ENCODE results near the gene SPO11. TPM values are rescaled to one million over a fixed set of nuclear protein-coding genes. Genes with fewer than 3 reads are reported as not detected.
A peak's percentile ranks its signal among the peaks of the same experiment; 100 is the strongest.

Gene SPO11
- total and polyA plus RNA-seq, 9 of the 15 experiments (the other 6 are each of a cell fraction or from before 2014, with no cell fraction given): not detected

DNA sequence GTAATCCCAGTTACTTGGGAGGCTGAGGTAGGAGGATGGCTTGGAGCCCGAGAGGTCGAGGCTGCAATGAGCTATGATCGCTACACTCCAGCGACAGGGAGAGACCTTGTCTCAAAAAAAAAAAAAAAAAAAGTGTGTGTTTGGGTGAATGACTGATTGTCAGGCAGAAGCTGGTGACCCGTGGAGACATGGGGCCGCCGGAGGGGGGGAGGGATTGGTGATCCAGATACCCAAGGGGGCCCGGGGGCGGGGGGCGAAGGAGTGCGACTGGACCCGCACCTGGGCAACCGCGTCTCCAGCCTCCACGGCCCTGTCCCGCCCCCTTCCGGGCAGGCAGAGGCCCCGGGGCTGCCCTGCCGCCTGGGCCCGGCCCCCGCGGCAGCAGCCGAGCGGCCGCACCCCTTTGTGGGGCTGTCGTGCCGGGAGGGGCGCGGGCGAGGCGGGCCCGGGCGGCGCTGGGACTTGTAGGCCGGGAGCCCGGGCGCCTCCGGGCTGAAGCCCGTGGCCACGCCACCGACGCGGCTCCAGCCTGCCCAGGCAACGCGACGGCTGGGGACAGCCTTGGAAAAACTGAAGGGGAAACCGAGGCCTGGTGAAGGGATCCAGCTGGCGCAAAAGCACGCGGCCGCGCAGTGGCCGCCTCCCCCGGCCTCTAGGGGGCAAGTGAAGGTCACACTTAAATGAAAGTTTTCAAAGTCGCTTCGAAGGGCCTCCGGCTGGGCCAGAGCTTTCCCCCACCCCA lies 59.5 kb downstream of the SPO11 start (continued):
- TF ChIP-seq, protein P1, sequence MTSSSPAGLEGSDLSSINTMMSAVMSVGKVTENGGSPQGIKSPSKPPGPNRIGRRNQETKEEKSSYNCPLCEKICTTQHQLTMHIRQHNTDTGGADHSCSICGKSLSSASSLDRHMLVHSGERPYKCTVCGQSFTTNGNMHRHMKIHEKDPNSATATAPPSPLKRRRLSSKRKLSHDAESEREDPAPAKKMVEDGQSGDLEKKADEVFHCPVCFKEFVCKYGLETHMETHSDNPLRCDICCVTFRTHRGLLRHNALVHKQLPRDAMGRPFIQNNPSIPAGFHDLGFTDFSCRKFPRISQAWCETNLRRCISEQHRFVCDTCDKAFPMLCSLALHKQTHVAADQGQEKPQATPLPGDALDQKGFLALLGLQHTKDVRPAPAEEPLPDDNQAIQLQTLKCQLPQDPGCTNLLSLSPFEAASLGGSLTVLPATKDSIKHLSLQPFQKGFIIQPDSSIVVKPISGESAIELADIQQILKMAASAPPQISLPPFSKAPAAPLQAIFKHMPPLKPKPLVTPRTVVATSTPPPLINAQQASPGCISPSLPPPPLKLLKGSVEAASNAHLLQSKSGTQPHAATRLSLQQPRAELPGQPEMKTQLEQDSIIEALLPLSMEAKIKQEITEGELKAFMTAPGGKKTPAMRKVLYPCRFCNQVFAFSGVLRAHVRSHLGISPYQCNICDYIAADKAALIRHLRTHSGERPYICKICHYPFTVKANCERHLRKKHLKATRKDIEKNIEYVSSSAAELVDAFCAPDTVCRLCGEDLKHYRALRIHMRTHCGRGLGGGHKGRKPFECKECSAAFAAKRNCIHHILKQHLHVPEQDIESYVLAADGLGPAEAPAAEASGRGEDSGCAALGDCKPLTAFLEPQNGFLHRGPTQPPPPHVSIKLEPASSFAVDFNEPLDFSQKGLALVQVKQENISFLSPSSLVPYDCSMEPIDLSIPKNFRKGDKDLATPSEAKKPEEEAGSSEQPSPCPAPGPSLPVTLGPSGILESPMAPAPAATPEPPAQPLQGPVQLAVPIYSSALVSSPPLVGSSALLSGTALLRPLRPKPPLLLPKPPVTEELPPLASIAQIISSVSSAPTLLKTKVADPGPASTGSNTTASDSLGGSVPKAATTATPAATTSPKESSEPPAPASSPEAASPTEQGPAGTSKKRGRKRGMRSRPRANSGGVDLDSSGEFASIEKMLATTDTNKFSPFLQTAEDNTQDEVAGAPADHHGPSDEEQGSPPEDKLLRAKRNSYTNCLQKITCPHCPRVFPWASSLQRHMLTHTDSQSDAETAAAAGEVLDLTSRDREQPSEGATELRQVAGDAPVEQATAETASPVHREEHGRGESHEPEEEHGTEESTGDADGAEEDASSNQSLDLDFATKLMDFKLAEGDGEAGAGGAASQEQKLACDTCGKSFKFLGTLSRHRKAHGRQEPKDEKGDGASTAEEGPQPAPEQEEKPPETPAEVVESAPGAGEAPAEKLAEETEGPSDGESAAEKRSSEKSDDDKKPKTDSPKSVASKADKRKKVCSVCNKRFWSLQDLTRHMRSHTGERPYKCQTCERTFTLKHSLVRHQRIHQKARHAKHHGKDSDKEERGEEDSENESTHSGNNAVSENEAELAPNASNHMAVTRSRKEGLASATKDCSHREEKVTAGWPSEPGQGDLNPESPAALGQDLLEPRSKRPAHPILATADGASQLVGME (CRISPR knock-in tag; IDR thresholded peaks at IDR 0.05): no peak
- no peak for TF ChIP-seq KDM4B (IDR thresholded peaks at IDR 0.05; ENCODE audit: borderline replicate concordance in 2 of 2, low read depth in 1 of 2)
- no peak for TF ChIP-seq GATA2 (CRISPR knock-in tag; IDR thresholded peaks at IDR 0.05)
- no peak for TF ChIP-seq BACH1 (tag; IDR thresholded peaks at IDR 0.05)
- TF ChIP-seq SREBF1 (IDR thresholded peaks at IDR 0.05; ENCODE audit: borderline replicate concordance, low read depth, low read length): no peak
- TF ChIP-seq SIX5 (IDR thresholded peaks at IDR 0.05; ENCODE audit: borderline replicate concordance in 1 of 2, insufficient read depth in 1 of 2, low read depth in 1 of 2, low read length in 2 of 2): peak in 1 of 2 experiments; percentile 29; a peak in 1 of 4 replicates
- TF ChIP-seq, protein P2, sequence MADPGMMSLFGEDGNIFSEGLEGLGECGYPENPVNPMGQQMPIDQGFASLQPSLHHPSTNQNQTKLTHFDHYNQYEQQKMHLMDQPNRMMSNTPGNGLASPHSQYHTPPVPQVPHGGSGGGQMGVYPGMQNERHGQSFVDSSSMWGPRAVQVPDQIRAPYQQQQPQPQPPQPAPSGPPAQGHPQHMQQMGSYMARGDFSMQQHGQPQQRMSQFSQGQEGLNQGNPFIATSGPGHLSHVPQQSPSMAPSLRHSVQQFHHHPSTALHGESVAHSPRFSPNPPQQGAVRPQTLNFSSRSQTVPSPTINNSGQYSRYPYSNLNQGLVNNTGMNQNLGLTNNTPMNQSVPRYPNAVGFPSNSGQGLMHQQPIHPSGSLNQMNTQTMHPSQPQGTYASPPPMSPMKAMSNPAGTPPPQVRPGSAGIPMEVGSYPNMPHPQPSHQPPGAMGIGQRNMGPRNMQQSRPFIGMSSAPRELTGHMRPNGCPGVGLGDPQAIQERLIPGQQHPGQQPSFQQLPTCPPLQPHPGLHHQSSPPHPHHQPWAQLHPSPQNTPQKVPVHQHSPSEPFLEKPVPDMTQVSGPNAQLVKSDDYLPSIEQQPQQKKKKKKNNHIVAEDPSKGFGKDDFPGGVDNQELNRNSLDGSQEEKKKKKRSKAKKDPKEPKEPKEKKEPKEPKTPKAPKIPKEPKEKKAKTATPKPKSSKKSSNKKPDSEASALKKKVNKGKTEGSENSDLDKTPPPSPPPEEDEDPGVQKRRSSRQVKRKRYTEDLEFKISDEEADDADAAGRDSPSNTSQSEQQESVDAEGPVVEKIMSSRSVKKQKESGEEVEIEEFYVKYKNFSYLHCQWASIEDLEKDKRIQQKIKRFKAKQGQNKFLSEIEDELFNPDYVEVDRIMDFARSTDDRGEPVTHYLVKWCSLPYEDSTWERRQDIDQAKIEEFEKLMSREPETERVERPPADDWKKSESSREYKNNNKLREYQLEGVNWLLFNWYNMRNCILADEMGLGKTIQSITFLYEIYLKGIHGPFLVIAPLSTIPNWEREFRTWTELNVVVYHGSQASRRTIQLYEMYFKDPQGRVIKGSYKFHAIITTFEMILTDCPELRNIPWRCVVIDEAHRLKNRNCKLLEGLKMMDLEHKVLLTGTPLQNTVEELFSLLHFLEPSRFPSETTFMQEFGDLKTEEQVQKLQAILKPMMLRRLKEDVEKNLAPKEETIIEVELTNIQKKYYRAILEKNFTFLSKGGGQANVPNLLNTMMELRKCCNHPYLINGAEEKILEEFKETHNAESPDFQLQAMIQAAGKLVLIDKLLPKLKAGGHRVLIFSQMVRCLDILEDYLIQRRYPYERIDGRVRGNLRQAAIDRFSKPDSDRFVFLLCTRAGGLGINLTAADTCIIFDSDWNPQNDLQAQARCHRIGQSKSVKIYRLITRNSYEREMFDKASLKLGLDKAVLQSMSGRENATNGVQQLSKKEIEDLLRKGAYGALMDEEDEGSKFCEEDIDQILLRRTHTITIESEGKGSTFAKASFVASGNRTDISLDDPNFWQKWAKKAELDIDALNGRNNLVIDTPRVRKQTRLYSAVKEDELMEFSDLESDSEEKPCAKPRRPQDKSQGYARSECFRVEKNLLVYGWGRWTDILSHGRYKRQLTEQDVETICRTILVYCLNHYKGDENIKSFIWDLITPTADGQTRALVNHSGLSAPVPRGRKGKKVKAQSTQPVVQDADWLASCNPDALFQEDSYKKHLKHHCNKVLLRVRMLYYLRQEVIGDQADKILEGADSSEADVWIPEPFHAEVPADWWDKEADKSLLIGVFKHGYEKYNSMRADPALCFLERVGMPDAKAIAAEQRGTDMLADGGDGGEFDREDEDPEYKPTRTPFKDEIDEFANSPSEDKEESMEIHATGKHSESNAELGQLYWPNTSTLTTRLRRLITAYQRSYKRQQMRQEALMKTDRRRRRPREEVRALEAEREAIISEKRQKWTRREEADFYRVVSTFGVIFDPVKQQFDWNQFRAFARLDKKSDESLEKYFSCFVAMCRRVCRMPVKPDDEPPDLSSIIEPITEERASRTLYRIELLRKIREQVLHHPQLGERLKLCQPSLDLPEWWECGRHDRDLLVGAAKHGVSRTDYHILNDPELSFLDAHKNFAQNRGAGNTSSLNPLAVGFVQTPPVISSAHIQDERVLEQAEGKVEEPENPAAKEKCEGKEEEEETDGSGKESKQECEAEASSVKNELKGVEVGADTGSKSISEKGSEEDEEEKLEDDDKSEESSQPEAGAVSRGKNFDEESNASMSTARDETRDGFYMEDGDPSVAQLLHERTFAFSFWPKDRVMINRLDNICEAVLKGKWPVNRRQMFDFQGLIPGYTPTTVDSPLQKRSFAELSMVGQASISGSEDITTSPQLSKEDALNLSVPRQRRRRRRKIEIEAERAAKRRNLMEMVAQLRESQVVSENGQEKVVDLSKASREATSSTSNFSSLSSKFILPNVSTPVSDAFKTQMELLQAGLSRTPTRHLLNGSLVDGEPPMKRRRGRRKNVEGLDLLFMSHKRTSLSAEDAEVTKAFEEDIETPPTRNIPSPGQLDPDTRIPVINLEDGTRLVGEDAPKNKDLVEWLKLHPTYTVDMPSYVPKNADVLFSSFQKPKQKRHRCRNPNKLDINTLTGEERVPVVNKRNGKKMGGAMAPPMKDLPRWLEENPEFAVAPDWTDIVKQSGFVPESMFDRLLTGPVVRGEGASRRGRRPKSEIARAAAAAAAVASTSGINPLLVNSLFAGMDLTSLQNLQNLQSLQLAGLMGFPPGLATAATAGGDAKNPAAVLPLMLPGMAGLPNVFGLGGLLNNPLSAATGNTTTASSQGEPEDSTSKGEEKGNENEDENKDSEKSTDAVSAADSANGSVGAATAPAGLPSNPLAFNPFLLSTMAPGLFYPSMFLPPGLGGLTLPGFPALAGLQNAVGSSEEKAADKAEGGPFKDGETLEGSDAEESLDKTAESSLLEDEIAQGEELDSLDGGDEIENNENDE (IDR thresholded peaks at IDR 0.05; ENCODE audit: low read depth, low read length): no peak
- no peak for TF ChIP-seq HDAC3 (IDR thresholded peaks at IDR 0.05; ENCODE audit: borderline replicate concordance, partially characterized antibody)
- TF ChIP-seq LCOR (CRISPR knock-in tag; IDR thresholded peaks at IDR 0.05): no peak
